SK-N-SH (cell line): ENCODE results near the gene SCOC. TPM values are rescaled to one million over a fixed set of nuclear protein-coding genes. Genes with fewer than 3 reads are reported as not detected.

Experiments used
- CTCF ChIA-PET: fragments of 300-600, 350-600 bp; formaldehyde crosslinking; extraction: SDS; loops from one replicate; lab custom pipeline; 2021; lab: Yijun Ruan, JAX
- POLR2A ChIA-PET: fragments of 350-600 bp; sonication (Branson Sonifier 250); formaldehyde crosslinking; extraction: SDS; loops from one replicate; lab custom pipeline; 2020; ENCODE audit warnings: antibody characterized with exemption, inconsistent platforms; lab: Yijun Ruan, JAX
- DNase-seq: peaks from one replicate; pipeline ENCODE4 v3.0.0; 2012
- H2AFZ ChIP-seq: fragments of 200-600 bp; sonication (generic); 2 replicates; pipeline ENCODE4 v1.8.1; 2016; ENCODE audit warnings: antibody characterized with exemption, mild to moderate bottlenecking, low read depth
- H3F3A ChIP-seq: fragments of 200-600 bp; sonication (generic); replicated peaks from 2 replicates; pipeline ENCODE3; 2016; ENCODE audit warnings: antibody characterized with exemption, mild to moderate bottlenecking; ENCODE audit not compliant: insufficient read depth
- H3K27ac ChIP-seq, 2 experiments: fragments of 200-500 bp in 1 of 2; fragments of 200-600 bp in 1 of 2; sonication (Bioruptor generic) in 1 of 2; sonication (generic), shearing (Covaris generic) in 1 of 2; 2 replicates each; pipeline versions ENCODE4 v1.5.1 to v1.6.1; 2014 to 2016; ENCODE audit warnings: low read depth in 2 of 2, inconsistent platforms in 1 of 2, low read length in 1 of 2, mild to moderate bottlenecking in 1 of 2, mixed read lengths in 1 of 2
- H3K27me3 ChIP-seq: fragments of 200-600 bp; sonication (generic), shearing (Covaris generic); 2 replicates; pipeline ENCODE4 v1.6.1; 2016; ENCODE audit warnings: mixed run types; ENCODE audit not compliant: insufficient read depth
- H3K36me3 ChIP-seq, 2 experiments: fragments of 200-500 bp in 1 of 2; fragments of 200-600 bp in 1 of 2; sonication (Bioruptor generic) in 1 of 2; sonication (generic) in 1 of 2; replicated peaks in 1 of 2; 2 replicates each; pipeline versions ENCODE3 to v1.5.1; 2014 to 2016; ENCODE audit warnings: low read length in 1 of 2, mild to moderate bottlenecking in 1 of 2; ENCODE audit not compliant: insufficient read depth in 2 of 2, control insufficient read depth in 1 of 2
- H3K4me1 ChIP-seq, 2 experiments: fragments of 200-500 bp in 1 of 2; fragments of 200-600 bp in 1 of 2; sonication (Bioruptor generic) in 1 of 2; sonication (generic), shearing (Covaris generic) in 1 of 2; 2 replicates each; pipeline versions ENCODE4 v1.5.1 to v1.6.1; 2014 to 2016; ENCODE audit warnings: low read depth in 1 of 2, low read length in 1 of 2, mixed run types in 1 of 2; ENCODE audit not compliant: insufficient read depth in 2 of 2, control insufficient read depth in 1 of 2
- H3K4me2 ChIP-seq: fragments of 200-600 bp; sonication (generic), shearing (Covaris generic); 2 replicates; pipeline ENCODE4 v1.6.1; 2017; ENCODE audit warnings: mixed run types
- H3K4me3 ChIP-seq, 2 experiments: fragments of 200-500 bp in 1 of 2; fragments of 200-600 bp in 1 of 2; sonication (Bioruptor generic) in 1 of 2; sonication (generic), shearing (Covaris generic) in 1 of 2; 2 replicates each; pipeline versions ENCODE4 v1.5.1 to v1.8.1; 2014 to 2016; ENCODE audit warnings: low read depth in 2 of 2, inconsistent platforms in 1 of 2, low read length in 1 of 2, mild to moderate bottlenecking in 1 of 2, mixed read lengths in 1 of 2, moderate library complexity in 1 of 2
- H3K79me2 ChIP-seq: fragments of 200-600 bp; sonication (generic); 2 replicates; pipeline ENCODE4 v1.8.1; 2017; ENCODE audit warnings: mild to moderate bottlenecking; ENCODE audit not compliant: insufficient read depth
- H3K9ac ChIP-seq: fragments of 200-600 bp; sonication (generic); 2 replicates; pipeline ENCODE4 v1.6.1; 2017; ENCODE audit warnings: mixed run types
- H3K9me2 ChIP-seq: fragments of 200-600 bp; sonication (generic); 2 replicates; pipeline ENCODE4 v1.6.1; 2017; ENCODE audit warnings: mixed run types
- H3K9me3 ChIP-seq: fragments of 200-600 bp; sonication (generic); 2 replicates; pipeline ENCODE4 v1.6.1; 2017; ENCODE audit warnings: mixed run types, mild to moderate bottlenecking, moderate library complexity
- H4K20me1 ChIP-seq: fragments of 200-600 bp; sonication (generic); 2 replicates; pipeline ENCODE4 v1.6.1; 2017; ENCODE audit warnings: mild to moderate bottlenecking, mixed run types; ENCODE audit not compliant: insufficient read depth
- EZH2phosphoT487 ChIP-seq: fragments of 200-600 bp; sonication (generic); IDR thresholded peaks from 2 replicates; pipeline ENCODE4 v1.6.1; 2017; ENCODE audit warnings: low read depth, mixed run types, mild to moderate bottlenecking, antibody characterized with exemption, moderate library complexity, borderline replicate concordance
- FOXJ3 ChIP-seq: sonication (generic); formaldehyde crosslinking; IDR thresholded peaks from 2 replicates; pipeline ENCODE4 v1.5.1; 2020; ENCODE audit warnings: mild to moderate bottlenecking, missing genetic modification reagents
- FOXM1 ChIP-seq: IDR thresholded peaks from 2 replicates; pipeline ENCODE4 v1.4.0; 2012; ENCODE audit warnings: low read depth, mild to moderate bottlenecking
- GATA2 ChIP-seq: sonication (generic); formaldehyde crosslinking; IDR thresholded peaks from 2 replicates; pipeline ENCODE4 v1.5.0; 2020; ENCODE audit warnings: mild to moderate bottlenecking, missing genetic modification reagents
- JUND ChIP-seq: IDR thresholded peaks from 2 replicates; pipeline ENCODE4 v1.4.0; 2012
- MAX ChIP-seq: IDR thresholded peaks from 2 replicates; pipeline ENCODE4 v1.4.0; 2012; ENCODE audit warnings: low read depth
- MXI1 ChIP-seq: IDR thresholded peaks from 2 replicates; pipeline ENCODE4 v1.6.1; 2012; ENCODE audit warnings: mild to moderate bottlenecking, low read depth, low read length, improper control_type of control experiment
- NFIC ChIP-seq: IDR thresholded peaks from 2 replicates; pipeline ENCODE4 v1.4.0; 2012; ENCODE audit warnings: borderline replicate concordance
- NRF1 ChIP-seq: IDR thresholded peaks from 2 replicates; pipeline ENCODE4 v1.6.1; 2012; ENCODE audit warnings: low read depth, mild to moderate bottlenecking, low read length
- POLR2AphosphoS5 ChIP-seq: IDR thresholded peaks from 2 replicates; pipeline ENCODE4 v1.6.1; 2012; ENCODE audit warnings: low read depth, low read length
- RCOR1 ChIP-seq: fragments of 150-350 bp; IDR thresholded peaks from 2 replicates; pipeline ENCODE4 v1.6.1; 2017; ENCODE audit warnings: antibody characterized with exemption, low read length
- REST ChIP-seq: IDR thresholded peaks from 2 replicates; pipeline ENCODE4 v1.6.1; 2012; ENCODE audit warnings: mild to moderate bottlenecking, low read depth, low read length, moderate library complexity
- SIN3A ChIP-seq: IDR thresholded peaks from 2 replicates; pipeline ENCODE4 v1.6.1; 2012; ENCODE audit warnings: low read depth, mild to moderate bottlenecking, low read length, moderate library complexity, borderline replicate concordance
- SMC3 ChIP-seq: IDR thresholded peaks from 2 replicates; pipeline ENCODE4 v1.6.1; 2012; ENCODE audit warnings: low read depth, low read length, improper control_type of control experiment
- TCF12 ChIP-seq: IDR thresholded peaks from 2 replicates; pipeline ENCODE4 v1.4.0; 2012
- USF1 ChIP-seq: IDR thresholded peaks from 2 replicates; pipeline ENCODE4 v1.4.0; 2012; ENCODE audit warnings: low read depth, borderline replicate concordance
- YY1 ChIP-seq: IDR thresholded peaks from 2 replicates; pipeline ENCODE4 v1.4.0; 2012; ENCODE audit warnings: low read depth, mild to moderate bottlenecking
- WGBS: methylation state at CpG from one replicate; pipeline ENCODE4 v1.1.6; 2017; ENCODE audit warnings: low lambda C conversion rate; 5-methylcytosine and 5-hydroxymethylcytosine counted together
- polyA plus RNA-seq, 3 experiments: library from polyadenylated mRNA; depleted of rRNA; stranded (reverse); fragments of >200 nt; gene quantifications; 2 replicates each; pipeline ENCODE4 v1.2.3, GENCODE V29; 2012

The SCOC gene
- polyA plus RNA-seq, 1 of the 3 experiments (the other 2 are of a cell fraction), result 16.0 TPM

GRCh38 chr4:140363051-140363450 is 10.4 kb upstream of the SCOC start:
- Histone ChIP-seq H3K4me1 (no peaks in the 10 kb centered on the region; a peak in 1 of 4 replicates), H3K36me3 (no peaks in the 10 kb centered on the region), H3K27me3 (no peaks in the 10 kb centered on the region), H3K4me3 (no peak overlapping the region), H2AFZ (no peak overlapping the region), H3K27ac (no peak overlapping the region), H3K9ac (no peak overlapping the region), H3K79me2 (no peaks in the 10 kb centered on the region), H3K9me2 (no peaks in the 10 kb centered on the region), H4K20me1 (no peaks in the 10 kb centered on the region), H3K4me2 (no peak overlapping the region), H3K9me3 (no peaks in the 10 kb centered on the region), H3F3A (peaks cover 10% of the 10 kb centered on the region)
- ChIA-PET CTCF (interaction anchor here (0.7 to 11.0 kb wide), 9 partner anchors 12 to 711 kb away, joined by 3 to 171 read pairs (median 4); partner anchors contain the start of genes ELMOD2 and SCOC), POLR2A (no interaction called here)
- no peak for DNase-seq
- WGBS, result 90% methylated on average over 3 of the region's 3 CpGs
- TF ChIP-seq YY1 (no peak), MAX (no peak), FOXM1 (no peak), USF1 (no peak)

- Histone ChIP-seq H3K27ac (no peak overlapping the region), H3K4me1 (no peaks in the 10 kb centered on the region; a peak in 1 of 4 replicates), H3K36me3 (no peaks in the 10 kb centered on the region), H3K27me3 (no peaks in the 10 kb centered on the region), H3K9me2 (no peaks in the 10 kb centered on the region), H4K20me1 (no peaks in the 10 kb centered on the region), H2AFZ (no peak overlapping the region), H3K4me2 (no peak overlapping the region), H3F3A (peaks cover 11% of the 10 kb centered on the region), H3K9me3 (no peaks in the 10 kb centered on the region), H3K79me2 (no peaks in the 10 kb centered on the region), H3K4me3 (no peak overlapping the region), H3K9ac (no peak overlapping the region)
- DNase-seq, result peak; percentile 8
- ChIA-PET CTCF (interaction anchor here (0.7 to 11.0 kb wide), 7 partner anchors 12 to 483 kb away, joined by 3 to 171 read pairs (median 4); partner anchors contain the start of genes ELMOD2 and SCOC), POLR2A (no interaction called here)
- TF ChIP-seq SMC3, result no peak
- TF ChIP-seq RCOR1, result peak; percentile 20; the same call in 1 of the 2 replicates
- TF ChIP-seq GATA2 (CRISPR knock-in tag), result no peak
Measured at GRCh38 chr4:140363558-140363957, 9.9 kb upstream of the SCOC start.

- H3K36me3 ChIP-seq, result no peaks in the 10 kb centered on the region
- 23% methylated on average over 2 of the region's 2 CpGs for WGBS
- TF ChIP-seq EZH2phosphoT487 (no peak), FOXM1 (no peak), MXI1 (no peak), NFIC (peak; percentile 50; the same call in 1 of the 2 replicates), FOXJ3 (CRISPR knock-in tag) (no peak), NRF1 (no peak), REST (no peak), USF1 (no peak), JUND (peak; percentile 23; the same call in 1 of the 2 replicates), POLR2AphosphoS5 (no peak), TCF12 (no peak), SIN3A (no peak), SMC3 (no peak)
Measured at GRCh38 chr4:140367738-140368137, 5.7 kb upstream of the SCOC start.

More at GRCh38 chr4:140367738-140368137, 5.7 kb upstream of the SCOC start:
- peak overlapping the region; percentile 83; the same call in 1 of the 2 replicates for H2AFZ ChIP-seq
- H3K9me3 ChIP-seq, result no peaks in the 10 kb centered on the region
- peak overlapping the region in 1 of 2 experiments; percentile 2; a peak in 1 of 4 replicates for H3K4me3 ChIP-seq
- peaks cover 17% of the 10 kb centered on the region for H3F3A ChIP-seq
- peaks cover 0 to 6% of the 10 kb centered on the region in 2 experiments; a peak in 2 of 4 replicates for H3K4me1 ChIP-seq
- H3K27ac ChIP-seq, result peak overlapping the region in 1 of 2 experiments; percentile 60; a peak in 2 of 4 replicates
- no peak for DNase-seq
- no peaks in the 10 kb centered on the region for H4K20me1 ChIP-seq
- H3K79me2 ChIP-seq, result no peaks in the 10 kb centered on the region
- H3K9ac ChIP-seq, result no peak overlapping the region; the same call in 1 of the 2 replicates
- H3K9me2 ChIP-seq, result no peaks in the 10 kb centered on the region
- POLR2A ChIA-PET, result no interaction called here
- CTCF ChIA-PET, result interaction anchor here (1.4 kb wide), 1 partner anchor 60 kb away, joined by 6 read pairs; the partner anchor contains the start of gene CLGN
- H3K4me2 ChIP-seq, result peak overlapping the region; percentile 65
- no peaks in the 10 kb centered on the region for H3K27me3 ChIP-seq
